Spleen (tissue), 7 donors: ENCODE measurements around the gene MYRF.

Experiments
- POLR2A ChIP-seq, 3 donors: fragments of 450-650 bp; IDR thresholded peaks; one replicate each; pipeline ENCODE4 v1.5.1; 2017; ENCODE audit warnings: antibody characterized with exemption in 3 of 3, mild to moderate bottlenecking in 1 of 3
- POLR2AphosphoS5 ChIP-seq, 3 donors: sonication (generic); formaldehyde crosslinking; IDR thresholded peaks; one replicate each; pipeline ENCODE4 v1.5.1; 2017; ENCODE audit warnings: antibody characterized with exemption in 3 of 3
- TF ChIP-seq, protein P1 (sequence below), 11 experiments: fragments of 200-600 bp in 7 of 11; fragments of 450-650 bp in 4 of 11; sonication (generic) in 4 of 11; IDR thresholded peaks in 8 of 11; conservative IDR thresholded peaks in 3 of 11; 1 replicate in 7 of 11; 2 replicates in 4 of 11; pipeline versions ENCODE4 v1.4.0 to v1.8.0; 2016 to 2021; ENCODE audit warnings: antibody characterized with exemption in 11 of 11, inconsistent platforms in 4 of 11, mild to moderate bottlenecking in 1 of 11
- donor health status: DM: no; HTN: no; CAD: no; lungs with moderate emphysema.
- donor health status: DM: no; HTN: no; CAD: no.
- donor health status: DM: no; HTN: no; CAD: no.

GRCh38 chr11:61704838-61705237, 47.6 kb upstream of the MYRF start:
- TF ChIP-seq, protein P1, sequence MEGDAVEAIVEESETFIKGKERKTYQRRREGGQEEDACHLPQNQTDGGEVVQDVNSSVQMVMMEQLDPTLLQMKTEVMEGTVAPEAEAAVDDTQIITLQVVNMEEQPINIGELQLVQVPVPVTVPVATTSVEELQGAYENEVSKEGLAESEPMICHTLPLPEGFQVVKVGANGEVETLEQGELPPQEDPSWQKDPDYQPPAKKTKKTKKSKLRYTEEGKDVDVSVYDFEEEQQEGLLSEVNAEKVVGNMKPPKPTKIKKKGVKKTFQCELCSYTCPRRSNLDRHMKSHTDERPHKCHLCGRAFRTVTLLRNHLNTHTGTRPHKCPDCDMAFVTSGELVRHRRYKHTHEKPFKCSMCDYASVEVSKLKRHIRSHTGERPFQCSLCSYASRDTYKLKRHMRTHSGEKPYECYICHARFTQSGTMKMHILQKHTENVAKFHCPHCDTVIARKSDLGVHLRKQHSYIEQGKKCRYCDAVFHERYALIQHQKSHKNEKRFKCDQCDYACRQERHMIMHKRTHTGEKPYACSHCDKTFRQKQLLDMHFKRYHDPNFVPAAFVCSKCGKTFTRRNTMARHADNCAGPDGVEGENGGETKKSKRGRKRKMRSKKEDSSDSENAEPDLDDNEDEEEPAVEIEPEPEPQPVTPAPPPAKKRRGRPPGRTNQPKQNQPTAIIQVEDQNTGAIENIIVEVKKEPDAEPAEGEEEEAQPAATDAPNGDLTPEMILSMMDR (IDR thresholded peaks at IDR 0.05 in 8 of 11, conservative IDR thresholded peaks at IDR 0.05 in 3 of 11), result no peak
- TF ChIP-seq POLR2A (IDR thresholded peaks at IDR 0.05) (no peak), POLR2AphosphoS5 (IDR thresholded peaks at IDR 0.05) (no peak)
